ENCODE data around the gene MAGEC2. TPM values are rescaled to one million over a fixed set of nuclear protein-coding genes. Genes with fewer than 3 reads are reported as not detected.

The MAGEC2 gene
- total RNA-seq, 2 experiments from 2014 or later: not detected

DNA sequence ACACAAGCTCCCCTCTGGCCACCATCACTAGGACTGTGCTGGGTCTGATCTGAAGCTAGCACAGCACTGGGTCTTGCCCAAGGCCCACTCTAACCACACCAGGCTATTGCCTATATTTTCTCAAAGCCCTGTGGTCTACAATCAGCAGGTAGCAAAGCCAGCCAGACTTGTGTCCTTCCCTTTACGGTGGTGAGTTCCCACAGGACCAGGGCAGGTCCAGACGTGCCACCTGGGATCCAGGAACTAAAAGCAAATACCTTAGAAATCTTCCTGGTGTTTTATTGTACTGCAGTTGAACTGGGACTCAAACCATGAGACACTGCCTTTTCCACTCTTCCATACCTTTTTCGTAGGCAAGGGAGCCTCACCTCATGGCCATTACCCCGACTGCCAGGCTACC lies 9.0 kb upstream of the MAGEC2 start:
- ChIA-PET CTCF (ENCODE audit: unreplicated experiment) (no interaction called here), POLR2A (no interaction called here)
- intact Hi-C loops (cut with micrococcal nuclease; ENCODE audit: unreplicated experiment): no loop called here
- no peak overlapping the region for H3K4me2 ChIP-seq (ENCODE audit: low read length)
- no peaks in the 10 kb centered on the region for H3K9me3 ChIP-seq (ENCODE audit: low read length)
- no peaks in the 10 kb centered on the region for H3K79me2 ChIP-seq (ENCODE audit: insufficient read depth, low read depth, low read length)
- no peaks in the 10 kb centered on the region for H3K36me3 ChIP-seq (ENCODE audit: insufficient read depth, low read length)
- no peaks in the 10 kb centered on the region for H3K9me2 ChIP-seq (ENCODE audit: insufficient read depth, low read length)
- H2AFZ ChIP-seq (ENCODE audit: low read length): no peak overlapping the region
- TF ChIP-seq, protein P1, sequence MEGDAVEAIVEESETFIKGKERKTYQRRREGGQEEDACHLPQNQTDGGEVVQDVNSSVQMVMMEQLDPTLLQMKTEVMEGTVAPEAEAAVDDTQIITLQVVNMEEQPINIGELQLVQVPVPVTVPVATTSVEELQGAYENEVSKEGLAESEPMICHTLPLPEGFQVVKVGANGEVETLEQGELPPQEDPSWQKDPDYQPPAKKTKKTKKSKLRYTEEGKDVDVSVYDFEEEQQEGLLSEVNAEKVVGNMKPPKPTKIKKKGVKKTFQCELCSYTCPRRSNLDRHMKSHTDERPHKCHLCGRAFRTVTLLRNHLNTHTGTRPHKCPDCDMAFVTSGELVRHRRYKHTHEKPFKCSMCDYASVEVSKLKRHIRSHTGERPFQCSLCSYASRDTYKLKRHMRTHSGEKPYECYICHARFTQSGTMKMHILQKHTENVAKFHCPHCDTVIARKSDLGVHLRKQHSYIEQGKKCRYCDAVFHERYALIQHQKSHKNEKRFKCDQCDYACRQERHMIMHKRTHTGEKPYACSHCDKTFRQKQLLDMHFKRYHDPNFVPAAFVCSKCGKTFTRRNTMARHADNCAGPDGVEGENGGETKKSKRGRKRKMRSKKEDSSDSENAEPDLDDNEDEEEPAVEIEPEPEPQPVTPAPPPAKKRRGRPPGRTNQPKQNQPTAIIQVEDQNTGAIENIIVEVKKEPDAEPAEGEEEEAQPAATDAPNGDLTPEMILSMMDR (conservative IDR thresholded peaks at IDR 0.05; ENCODE audit: low read length): no peak
- no peak for TF ChIP-seq EZH2phosphoT487 (IDR thresholded peaks at IDR 0.05; ENCODE audit: borderline replicate concordance, low read depth, low read length)
- H3K27ac ChIP-seq (ENCODE audit: low read depth, low read length, poor library complexity, severe bottlenecking): no peak overlapping the region
- no peak overlapping the region for H3K4me3 ChIP-seq (ENCODE audit: low read depth, low read length, poor library complexity, severe bottlenecking)
- H4K20me1 ChIP-seq (ENCODE audit: insufficient read depth, low read length): no peaks in the 10 kb centered on the region
- DNase-seq (ENCODE audit: low spot score): no peak
- no peaks in the 10 kb centered on the region for H3K4me1 ChIP-seq (ENCODE audit: insufficient read depth, low read length, poor library complexity, severe bottlenecking)
- no TSS peak for BruUV-seq (replicated peaks)

DNA sequence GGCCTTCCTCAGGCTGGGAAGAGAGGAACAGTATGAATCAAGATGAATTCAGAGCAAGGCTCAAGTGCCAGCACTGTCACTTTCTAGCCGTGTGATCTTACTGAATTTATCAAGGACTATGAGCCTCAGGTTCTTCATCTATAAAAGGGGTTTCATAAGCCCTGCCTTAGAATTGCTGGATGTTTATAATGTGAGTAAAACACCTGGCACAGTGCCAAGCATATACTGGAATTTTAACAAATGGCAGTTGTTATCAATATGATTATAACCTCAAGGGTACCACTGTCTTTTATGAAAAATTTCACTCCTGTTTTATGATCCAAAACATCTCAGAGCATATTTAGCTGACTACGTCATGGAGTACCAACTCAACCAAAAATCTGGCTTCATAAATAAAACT lies 4.0 kb downstream of the MAGEC2 start:
- no TSS peak for BruUV-seq (replicated peaks)
- H3K9me2 ChIP-seq (ENCODE audit: insufficient read depth, low read length): no peaks in the 10 kb centered on the region
- intact Hi-C loops (cut with micrococcal nuclease; ENCODE audit: unreplicated experiment): no loop called here
- H3K4me3 ChIP-seq (ENCODE audit: low read depth, low read length, poor library complexity, severe bottlenecking): no peak overlapping the region
- H3K36me3 ChIP-seq (ENCODE audit: insufficient read depth, low read length): no peaks in the 10 kb centered on the region
- no peaks in the 10 kb centered on the region for H3K9me3 ChIP-seq (ENCODE audit: low read length)
- no peak overlapping the region for H2AFZ ChIP-seq (ENCODE audit: low read length)
- POLR2A ChIA-PET: no interaction called here
- no peak overlapping the region for H3K27ac ChIP-seq (ENCODE audit: low read depth, low read length, poor library complexity, severe bottlenecking)
- CTCF ChIA-PET (ENCODE audit: unreplicated experiment): no interaction called here
- H3K79me2 ChIP-seq (ENCODE audit: insufficient read depth, low read depth, low read length): no peaks in the 10 kb centered on the region
- H3K4me1 ChIP-seq (ENCODE audit: insufficient read depth, low read length, poor library complexity, severe bottlenecking): no peaks in the 10 kb centered on the region
- TF ChIP-seq, protein P1 (conservative IDR thresholded peaks at IDR 0.05; ENCODE audit: low read length): no peak
- no peak for TF ChIP-seq EZH2phosphoT487 (IDR thresholded peaks at IDR 0.05; ENCODE audit: borderline replicate concordance, low read depth, low read length)
- no peak for DNase-seq (ENCODE audit: low spot score)
- H3K4me2 ChIP-seq (ENCODE audit: low read length): no peak overlapping the region
- no peaks in the 10 kb centered on the region for H4K20me1 ChIP-seq (ENCODE audit: insufficient read depth, low read length)

DNA sequence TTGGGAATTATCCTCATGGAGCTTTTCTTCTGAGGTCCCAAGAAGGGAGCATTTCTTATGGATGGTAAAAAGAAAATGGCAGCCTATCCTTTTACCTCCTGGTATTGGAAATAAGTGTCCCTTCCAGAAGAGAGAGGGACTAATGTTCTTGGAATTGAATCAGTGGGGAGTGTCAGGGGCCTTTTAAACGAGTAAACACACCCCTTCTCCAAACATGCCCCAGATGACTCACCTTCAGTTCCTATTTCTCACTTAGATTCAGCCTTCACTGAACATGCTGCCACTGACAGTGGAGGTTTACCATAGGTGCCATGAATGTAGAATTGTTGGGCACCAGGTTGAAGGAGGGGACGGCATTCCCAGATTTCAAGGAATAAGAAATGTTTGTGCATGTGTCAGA lies 19.0 kb downstream of the MAGEC2 start:
- ChIA-PET POLR2A (no interaction called here), CTCF (ENCODE audit: unreplicated experiment) (no interaction called here)
- Histone ChIP-seq H3K36me3 (ENCODE audit: insufficient read depth, low read length) (no peaks in the 10 kb centered on the region), H3K27ac (ENCODE audit: low read depth, low read length, poor library complexity, severe bottlenecking) (no peak overlapping the region), H4K20me1 (ENCODE audit: insufficient read depth, low read length) (no peaks in the 10 kb centered on the region), H3K4me1 (ENCODE audit: insufficient read depth, low read length, poor library complexity, severe bottlenecking) (no peaks in the 10 kb centered on the region), H2AFZ (ENCODE audit: low read length) (no peak overlapping the region), H3K9me2 (ENCODE audit: insufficient read depth, low read length) (no peaks in the 10 kb centered on the region), H3K4me2 (ENCODE audit: low read length) (no peak overlapping the region), H3K4me3 (ENCODE audit: low read depth, low read length, poor library complexity, severe bottlenecking) (no peak overlapping the region), H3K9me3 (ENCODE audit: low read length) (no peaks in the 10 kb centered on the region), H3K79me2 (ENCODE audit: insufficient read depth, low read depth, low read length) (no peaks in the 10 kb centered on the region)
- intact Hi-C loops (cut with micrococcal nuclease; ENCODE audit: unreplicated experiment): no loop called here
- DNase-seq (ENCODE audit: low spot score): no peak
- BruUV-seq (replicated peaks): no TSS peak
- TF ChIP-seq, protein P1 (conservative IDR thresholded peaks at IDR 0.05; ENCODE audit: low read length): no peak
- no peak for TF ChIP-seq EZH2phosphoT487 (IDR thresholded peaks at IDR 0.05; ENCODE audit: borderline replicate concordance, low read depth, low read length)
